ENCODE data around the gene PUM1.

- TF ChIP-seq CTCF (IDR thresholded peaks at IDR 0.05; ENCODE audit: poor library complexity) (no peak), EZH2phosphoT487 (IDR thresholded peaks at IDR 0.05; ENCODE audit: low read depth, severe bottlenecking, unreplicated experiment) (no peak), EZH2 (IDR thresholded peaks at IDR 0.05; ENCODE audit: borderline replicate concordance) (no peak)
Observed at GRCh38 chr1:31095985-31096384, 30.5 kb upstream of the PUM1 start.
